ENCODE data around the gene USP3.

DNA sequence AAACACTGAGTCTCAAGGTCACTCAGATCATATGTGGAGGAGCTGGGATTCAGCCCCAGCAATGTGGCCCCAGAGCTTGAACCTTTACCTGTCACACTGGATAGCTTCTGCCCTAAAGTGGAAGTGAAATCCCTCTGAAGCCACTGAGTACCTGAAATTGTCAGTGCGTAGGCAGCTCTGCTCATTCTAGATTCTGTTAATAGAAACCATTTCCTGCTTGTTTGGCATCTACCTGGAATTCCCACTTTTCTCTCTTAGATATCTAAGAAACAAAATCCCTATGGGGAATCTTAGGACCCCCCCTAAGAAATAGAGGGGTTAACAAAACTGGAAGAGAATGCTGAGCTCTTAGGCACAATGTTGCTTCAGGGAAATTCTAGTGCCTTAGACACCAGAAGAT lies 122.6 kb downstream of the USP3 start:
- no peak for TF ChIP-seq CHD2 (IDR thresholded peaks at IDR 0.05; ENCODE audit: low read length, partially characterized antibody)
- TF ChIP-seq, protein P1, sequence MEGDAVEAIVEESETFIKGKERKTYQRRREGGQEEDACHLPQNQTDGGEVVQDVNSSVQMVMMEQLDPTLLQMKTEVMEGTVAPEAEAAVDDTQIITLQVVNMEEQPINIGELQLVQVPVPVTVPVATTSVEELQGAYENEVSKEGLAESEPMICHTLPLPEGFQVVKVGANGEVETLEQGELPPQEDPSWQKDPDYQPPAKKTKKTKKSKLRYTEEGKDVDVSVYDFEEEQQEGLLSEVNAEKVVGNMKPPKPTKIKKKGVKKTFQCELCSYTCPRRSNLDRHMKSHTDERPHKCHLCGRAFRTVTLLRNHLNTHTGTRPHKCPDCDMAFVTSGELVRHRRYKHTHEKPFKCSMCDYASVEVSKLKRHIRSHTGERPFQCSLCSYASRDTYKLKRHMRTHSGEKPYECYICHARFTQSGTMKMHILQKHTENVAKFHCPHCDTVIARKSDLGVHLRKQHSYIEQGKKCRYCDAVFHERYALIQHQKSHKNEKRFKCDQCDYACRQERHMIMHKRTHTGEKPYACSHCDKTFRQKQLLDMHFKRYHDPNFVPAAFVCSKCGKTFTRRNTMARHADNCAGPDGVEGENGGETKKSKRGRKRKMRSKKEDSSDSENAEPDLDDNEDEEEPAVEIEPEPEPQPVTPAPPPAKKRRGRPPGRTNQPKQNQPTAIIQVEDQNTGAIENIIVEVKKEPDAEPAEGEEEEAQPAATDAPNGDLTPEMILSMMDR (IDR thresholded peaks at IDR 0.05), result no peak
- no peak for TF ChIP-seq TEAD4 (IDR thresholded peaks at IDR 0.05; ENCODE audit: borderline replicate concordance, insufficient read depth)
- no peak for TF ChIP-seq RFX5 (IDR thresholded peaks at IDR 0.05; ENCODE audit: low read length)
- TF ChIP-seq, protein P2, sequence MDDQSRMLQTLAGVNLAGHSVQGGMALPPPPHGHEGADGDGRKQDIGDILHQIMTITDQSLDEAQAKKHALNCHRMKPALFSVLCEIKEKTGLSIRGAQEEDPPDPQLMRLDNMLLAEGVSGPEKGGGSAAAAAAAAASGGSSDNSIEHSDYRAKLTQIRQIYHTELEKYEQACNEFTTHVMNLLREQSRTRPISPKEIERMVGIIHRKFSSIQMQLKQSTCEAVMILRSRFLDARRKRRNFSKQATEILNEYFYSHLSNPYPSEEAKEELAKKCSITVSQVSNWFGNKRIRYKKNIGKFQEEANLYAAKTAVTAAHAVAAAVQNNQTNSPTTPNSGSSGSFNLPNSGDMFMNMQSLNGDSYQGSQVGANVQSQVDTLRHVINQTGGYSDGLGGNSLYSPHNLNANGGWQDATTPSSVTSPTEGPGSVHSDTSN (IDR thresholded peaks at IDR 0.05), result no peak
- no peak for TF ChIP-seq MXI1 (IDR thresholded peaks at IDR 0.05; ENCODE audit: low read depth, low read length)
- TF ChIP-seq SIN3A (IDR thresholded peaks at IDR 0.05; ENCODE audit: borderline replicate concordance, low read depth, low read length), result no peak
- no peak for TF ChIP-seq NRF1 (IDR thresholded peaks at IDR 0.05; ENCODE audit: low read depth, low read length)
- no peak for TF ChIP-seq RAD21 (IDR thresholded peaks at IDR 0.05; ENCODE audit: low read length)
- no peak for TF ChIP-seq EZH2phosphoT487 (IDR thresholded peaks at IDR 0.05; ENCODE audit: borderline replicate concordance, low read depth)
- TF ChIP-seq, protein P3, sequence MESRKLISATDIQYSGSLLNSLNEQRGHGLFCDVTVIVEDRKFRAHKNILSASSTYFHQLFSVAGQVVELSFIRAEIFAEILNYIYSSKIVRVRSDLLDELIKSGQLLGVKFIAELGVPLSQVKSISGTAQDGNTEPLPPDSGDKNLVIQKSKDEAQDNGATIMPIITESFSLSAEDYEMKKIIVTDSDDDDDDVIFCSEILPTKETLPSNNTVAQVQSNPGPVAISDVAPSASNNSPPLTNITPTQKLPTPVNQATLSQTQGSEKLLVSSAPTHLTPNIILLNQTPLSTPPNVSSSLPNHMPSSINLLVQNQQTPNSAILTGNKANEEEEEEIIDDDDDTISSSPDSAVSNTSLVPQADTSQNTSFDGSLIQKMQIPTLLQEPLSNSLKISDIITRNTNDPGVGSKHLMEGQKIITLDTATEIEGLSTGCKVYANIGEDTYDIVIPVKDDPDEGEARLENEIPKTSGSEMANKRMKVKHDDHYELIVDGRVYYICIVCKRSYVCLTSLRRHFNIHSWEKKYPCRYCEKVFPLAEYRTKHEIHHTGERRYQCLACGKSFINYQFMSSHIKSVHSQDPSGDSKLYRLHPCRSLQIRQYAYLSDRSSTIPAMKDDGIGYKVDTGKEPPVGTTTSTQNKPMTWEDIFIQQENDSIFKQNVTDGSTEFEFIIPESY (IDR thresholded peaks at IDR 0.05; ENCODE audit: borderline replicate concordance, low read depth), result no peak
- TF ChIP-seq, protein P4, sequence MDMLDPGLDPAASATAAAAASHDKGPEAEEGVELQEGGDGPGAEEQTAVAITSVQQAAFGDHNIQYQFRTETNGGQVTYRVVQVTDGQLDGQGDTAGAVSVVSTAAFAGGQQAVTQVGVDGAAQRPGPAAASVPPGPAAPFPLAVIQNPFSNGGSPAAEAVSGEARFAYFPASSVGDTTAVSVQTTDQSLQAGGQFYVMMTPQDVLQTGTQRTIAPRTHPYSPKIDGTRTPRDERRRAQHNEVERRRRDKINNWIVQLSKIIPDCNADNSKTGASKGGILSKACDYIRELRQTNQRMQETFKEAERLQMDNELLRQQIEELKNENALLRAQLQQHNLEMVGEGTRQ (IDR thresholded peaks at IDR 0.05; ENCODE audit: borderline replicate concordance, low read depth, low read length), result no peak

Measured in SK-N-SH (cell line).